WI38 (cell line): ENCODE measurements around the gene SCRN1.
"Not testable (repeated sequence)": the region's sequence is repeated elsewhere in the genome, so short reads cannot be mapped to it uniquely, and the experiment has no call there.

Source experiments
- H3K4me3 ChIP-seq: 2 replicates; pipeline ENCODE4 v1.5.1; 2011; ENCODE audit warnings: low read depth, mild to moderate bottlenecking, control low read depth, low read length
- TF ChIP-seq, protein P1 (sequence below): IDR thresholded peaks from 2 replicates; pipeline ENCODE4 v1.5.1; 2012; ENCODE audit warnings: low read depth, mild to moderate bottlenecking, control low read depth, low read length

The SCRN1 gene

GRCh38 chr7:29969738-29970137 is 19.9 kb downstream of the SCRN1 start:
- no peak overlapping the region for H3K4me3 ChIP-seq
- TF ChIP-seq, protein P1, sequence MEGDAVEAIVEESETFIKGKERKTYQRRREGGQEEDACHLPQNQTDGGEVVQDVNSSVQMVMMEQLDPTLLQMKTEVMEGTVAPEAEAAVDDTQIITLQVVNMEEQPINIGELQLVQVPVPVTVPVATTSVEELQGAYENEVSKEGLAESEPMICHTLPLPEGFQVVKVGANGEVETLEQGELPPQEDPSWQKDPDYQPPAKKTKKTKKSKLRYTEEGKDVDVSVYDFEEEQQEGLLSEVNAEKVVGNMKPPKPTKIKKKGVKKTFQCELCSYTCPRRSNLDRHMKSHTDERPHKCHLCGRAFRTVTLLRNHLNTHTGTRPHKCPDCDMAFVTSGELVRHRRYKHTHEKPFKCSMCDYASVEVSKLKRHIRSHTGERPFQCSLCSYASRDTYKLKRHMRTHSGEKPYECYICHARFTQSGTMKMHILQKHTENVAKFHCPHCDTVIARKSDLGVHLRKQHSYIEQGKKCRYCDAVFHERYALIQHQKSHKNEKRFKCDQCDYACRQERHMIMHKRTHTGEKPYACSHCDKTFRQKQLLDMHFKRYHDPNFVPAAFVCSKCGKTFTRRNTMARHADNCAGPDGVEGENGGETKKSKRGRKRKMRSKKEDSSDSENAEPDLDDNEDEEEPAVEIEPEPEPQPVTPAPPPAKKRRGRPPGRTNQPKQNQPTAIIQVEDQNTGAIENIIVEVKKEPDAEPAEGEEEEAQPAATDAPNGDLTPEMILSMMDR = no peak

DNA sequence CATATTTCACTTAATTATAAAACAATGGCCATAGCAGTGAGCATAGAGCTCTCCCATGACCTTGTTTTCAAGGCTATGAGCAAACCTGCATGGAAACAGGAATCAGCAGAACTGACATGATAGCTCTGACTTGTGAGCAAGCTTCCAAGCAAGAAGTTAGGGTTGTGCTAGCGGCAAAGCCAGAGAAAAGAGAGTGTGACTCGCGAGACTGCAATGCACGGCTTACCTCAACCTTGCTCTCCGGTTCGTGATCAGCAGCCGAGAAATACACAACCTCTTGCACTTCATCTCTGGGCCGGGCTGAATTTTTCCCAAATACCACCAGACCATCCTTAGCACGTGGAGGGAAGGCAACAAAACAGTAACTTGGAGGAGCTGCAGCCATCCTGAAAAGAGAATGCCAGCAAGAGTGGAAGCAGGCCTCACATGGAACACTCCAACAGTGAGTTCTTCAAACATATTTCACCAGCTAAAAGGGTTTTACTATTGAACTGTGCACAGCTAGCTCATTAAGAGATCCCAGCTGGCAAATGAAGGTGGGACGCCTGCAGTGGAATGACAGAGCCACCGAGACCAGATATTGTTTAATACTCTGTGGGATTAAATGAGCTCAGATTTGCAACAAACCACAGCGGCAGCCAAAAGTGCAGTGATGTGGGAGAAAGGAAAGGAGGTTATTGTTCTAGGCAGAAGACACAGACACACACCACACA is 20.8 kb downstream of the SCRN1 start:
- TF ChIP-seq, protein P1 = no peak

GRCh38 chr7:29965030-29965429 is 24.6 kb downstream of the SCRN1 start:
- TF ChIP-seq, protein P1 = no peak
- no peak overlapping the region for H3K4me3 ChIP-seq

More for the DNA sequence above, 20.8 kb downstream of the SCRN1 start:
- H3K4me3 ChIP-seq = no peak overlapping the region

DNA sequence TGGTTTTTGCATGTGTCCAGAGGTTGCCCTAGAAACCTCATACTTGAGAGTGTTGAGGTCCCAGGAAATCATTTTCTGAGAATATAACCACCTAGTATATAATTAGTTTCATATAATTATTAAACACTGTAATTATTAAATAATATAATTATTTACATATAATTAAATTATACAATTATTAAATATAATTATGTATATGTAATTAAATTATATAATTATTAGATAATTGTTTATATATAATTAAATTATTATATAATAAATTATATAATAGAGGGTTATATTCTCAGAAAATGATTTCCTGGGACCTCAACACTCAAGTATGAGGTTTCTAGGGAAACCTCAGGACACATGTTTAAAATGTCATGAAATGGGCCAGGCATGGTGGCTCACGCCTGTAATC is 27.6 kb downstream of the SCRN1 start:
- TF ChIP-seq, protein P1 = no peak
- H3K4me3 ChIP-seq = no peak overlapping the region

DNA sequence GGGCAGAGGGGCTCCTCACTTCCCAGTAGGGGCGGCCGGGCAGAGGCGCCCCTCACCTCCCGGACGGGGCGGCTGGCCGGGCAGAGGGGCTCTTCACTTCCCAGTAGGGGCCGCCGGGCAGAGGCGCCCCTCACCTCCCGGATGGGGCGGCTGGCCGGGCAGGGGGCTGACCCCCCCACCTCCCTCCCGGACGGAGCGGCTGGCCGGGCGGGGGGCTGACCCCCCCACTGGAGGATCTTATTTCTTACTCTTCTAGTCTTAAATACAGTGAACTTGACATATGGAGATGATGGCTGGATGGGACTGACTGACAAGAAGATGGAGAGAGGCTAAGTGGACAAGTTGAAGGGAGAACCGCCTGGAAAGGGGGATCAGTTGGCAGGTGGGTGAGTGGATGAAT is 28.0 kb downstream of the SCRN1 start:
- not testable (repeated sequence) for H3K4me3 ChIP-seq

GRCh38 chr7:29958667-29959358 is 30.8 kb downstream of the SCRN1 start:
- TF ChIP-seq, protein P1 = no peak
- no peak overlapping the region for H3K4me3 ChIP-seq

DNA sequence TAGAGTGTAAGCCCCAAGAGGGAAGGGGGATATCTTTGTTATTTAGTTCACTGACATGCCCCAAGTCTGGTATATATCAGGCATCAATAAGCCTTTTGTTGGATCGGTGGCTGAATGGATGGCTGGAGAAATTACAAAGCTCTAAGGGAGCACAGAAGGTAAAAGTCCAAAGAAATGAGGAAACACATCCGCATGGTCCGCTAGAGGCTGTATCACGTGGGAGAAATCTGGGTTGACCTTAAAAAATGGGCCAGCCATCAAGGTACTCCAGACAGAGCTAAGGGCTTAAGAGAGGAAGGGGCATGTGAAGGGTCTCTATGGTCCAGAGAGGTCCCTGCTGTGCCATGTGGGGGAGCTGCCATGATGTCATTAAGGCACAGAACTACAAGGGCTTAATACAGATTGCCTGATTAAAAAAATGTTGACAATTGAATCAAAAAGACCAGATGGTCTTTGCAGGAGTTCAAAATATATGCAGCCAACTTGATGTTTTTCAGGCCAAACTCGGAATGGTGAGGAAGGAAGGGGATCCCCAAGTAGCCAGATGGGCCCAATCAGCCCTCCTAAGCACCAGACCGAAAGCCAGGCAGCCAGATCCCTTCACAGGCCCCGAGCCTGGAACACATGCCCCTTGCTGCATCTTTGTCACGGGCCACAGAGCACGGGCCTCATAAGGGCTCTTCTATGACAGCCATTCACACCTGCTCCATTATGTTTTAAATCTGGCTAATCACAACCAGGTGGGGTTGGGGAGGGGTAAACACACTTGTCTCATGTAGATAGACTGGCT is 31.9 kb downstream of the SCRN1 start:
- TF ChIP-seq, protein P1 = no peak
- no peak overlapping the region for H3K4me3 ChIP-seq
